WI38 (cell line): ENCODE data around the gene HAL.
A peak's percentile ranks its signal among the peaks of the same experiment; 100 is the strongest.

Source experiments
- H3K4me3 ChIP-seq: 2 replicates; pipeline ENCODE4 v1.5.1; 2011; ENCODE audit warnings: low read depth, mild to moderate bottlenecking, control low read depth, low read length
- TF ChIP-seq, protein P1 (sequence below): IDR thresholded peaks from 2 replicates; pipeline ENCODE4 v1.5.1; 2012; ENCODE audit warnings: low read depth, mild to moderate bottlenecking, control low read depth, low read length

The HAL gene

GRCh38 chr12:95949477-95950206 is 46.5 kb downstream of the HAL start:
- H3K4me3 ChIP-seq: no peak overlapping the region
- TF ChIP-seq, protein P1, sequence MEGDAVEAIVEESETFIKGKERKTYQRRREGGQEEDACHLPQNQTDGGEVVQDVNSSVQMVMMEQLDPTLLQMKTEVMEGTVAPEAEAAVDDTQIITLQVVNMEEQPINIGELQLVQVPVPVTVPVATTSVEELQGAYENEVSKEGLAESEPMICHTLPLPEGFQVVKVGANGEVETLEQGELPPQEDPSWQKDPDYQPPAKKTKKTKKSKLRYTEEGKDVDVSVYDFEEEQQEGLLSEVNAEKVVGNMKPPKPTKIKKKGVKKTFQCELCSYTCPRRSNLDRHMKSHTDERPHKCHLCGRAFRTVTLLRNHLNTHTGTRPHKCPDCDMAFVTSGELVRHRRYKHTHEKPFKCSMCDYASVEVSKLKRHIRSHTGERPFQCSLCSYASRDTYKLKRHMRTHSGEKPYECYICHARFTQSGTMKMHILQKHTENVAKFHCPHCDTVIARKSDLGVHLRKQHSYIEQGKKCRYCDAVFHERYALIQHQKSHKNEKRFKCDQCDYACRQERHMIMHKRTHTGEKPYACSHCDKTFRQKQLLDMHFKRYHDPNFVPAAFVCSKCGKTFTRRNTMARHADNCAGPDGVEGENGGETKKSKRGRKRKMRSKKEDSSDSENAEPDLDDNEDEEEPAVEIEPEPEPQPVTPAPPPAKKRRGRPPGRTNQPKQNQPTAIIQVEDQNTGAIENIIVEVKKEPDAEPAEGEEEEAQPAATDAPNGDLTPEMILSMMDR: no peak

- TF ChIP-seq, protein P1: no peak
- no peak overlapping the region for H3K4me3 ChIP-seq
Observed at GRCh38 chr12:95944108-95944704, 51.9 kb downstream of the HAL start.

DNA sequence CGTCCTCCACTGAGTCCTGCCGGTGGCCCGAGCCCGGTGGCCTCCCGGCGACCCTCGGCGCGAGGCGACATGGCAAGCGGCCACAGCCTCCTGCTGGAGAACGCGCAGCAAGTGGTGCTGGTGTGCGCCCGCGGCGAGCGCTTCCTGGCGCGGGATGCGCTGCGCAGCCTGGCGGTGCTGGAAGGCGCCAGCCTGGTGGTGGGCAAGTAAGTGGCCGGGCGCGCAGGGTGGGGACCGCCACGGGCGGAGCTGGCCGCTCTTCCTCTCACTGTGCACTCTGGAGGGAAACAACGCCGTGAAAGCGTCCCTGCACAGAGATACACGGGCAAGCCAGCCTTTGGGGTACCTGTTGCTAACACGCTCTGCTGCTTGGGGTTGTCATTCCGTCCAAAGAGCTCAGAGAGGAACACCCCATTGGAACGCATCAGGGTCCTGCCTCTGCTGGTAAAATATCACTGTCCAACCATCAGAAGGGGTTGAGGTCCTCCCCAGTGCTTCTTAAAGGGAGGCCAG is 52.8 kb downstream of the HAL start, which contains the start of gene AMDHD1:
Gene AMDHD1 (plus strand): TSS at position 2 of the 513 bp plus-strand sequence. CDS start 68 bp downstream, at position 70.
- TF ChIP-seq, protein P1: no peak
- H3K4me3 ChIP-seq: peak within 1 kb of the TSS; percentile 63

- H3K4me3 ChIP-seq: peak within 1 kb of the TSS; percentile 63
Observed at GRCh38 chr12:95942524-95943329, 53.4 kb downstream of the HAL start, which contains the start of gene CCDC38. Gene CCDC38 (minus strand): TSS chr12:95942614. CDS start chr12:95936509, 6,105 bp downstream.

DNA sequence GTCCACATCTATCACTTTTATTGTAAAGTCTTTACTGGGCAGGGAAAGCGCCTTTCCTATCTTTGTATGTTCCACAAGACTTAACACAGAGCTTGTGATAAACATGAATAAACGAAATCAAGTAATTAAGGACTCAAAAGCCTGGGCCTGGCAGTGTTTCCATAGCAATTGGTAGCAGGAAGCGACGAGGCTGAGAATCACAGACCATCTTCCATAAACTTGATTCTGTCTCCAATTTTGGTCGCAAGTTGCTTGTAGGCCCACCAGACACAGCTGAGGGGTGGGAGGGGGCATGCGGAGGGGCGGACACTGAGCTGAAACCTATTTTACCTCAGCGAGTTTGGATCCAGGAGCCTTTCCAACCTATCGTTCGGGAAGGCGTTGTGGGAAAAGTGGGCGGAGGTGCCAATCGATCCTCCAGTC is 54.0 kb downstream of the HAL start:
- H3K4me3 ChIP-seq: peak overlapping the region; percentile 63
- TF ChIP-seq, protein P1: no peak

More at GRCh38 chr12:95942524-95943329, 53.4 kb downstream of the HAL start, which contains the start of gene CCDC38:
- TF ChIP-seq, protein P1: no peak

- H3K4me3 ChIP-seq: no peak overlapping the region
Observed at GRCh38 chr12:95940514-95940913, 55.6 kb downstream of the HAL start.

More at GRCh38 chr12:95940514-95940913, 55.6 kb downstream of the HAL start:
- TF ChIP-seq, protein P1: no peak
